ENCODE data around the gene CXCL12.
A peak's percentile ranks its signal among the peaks of the same experiment; 100 is the strongest.

The CXCL12 gene

DNA sequence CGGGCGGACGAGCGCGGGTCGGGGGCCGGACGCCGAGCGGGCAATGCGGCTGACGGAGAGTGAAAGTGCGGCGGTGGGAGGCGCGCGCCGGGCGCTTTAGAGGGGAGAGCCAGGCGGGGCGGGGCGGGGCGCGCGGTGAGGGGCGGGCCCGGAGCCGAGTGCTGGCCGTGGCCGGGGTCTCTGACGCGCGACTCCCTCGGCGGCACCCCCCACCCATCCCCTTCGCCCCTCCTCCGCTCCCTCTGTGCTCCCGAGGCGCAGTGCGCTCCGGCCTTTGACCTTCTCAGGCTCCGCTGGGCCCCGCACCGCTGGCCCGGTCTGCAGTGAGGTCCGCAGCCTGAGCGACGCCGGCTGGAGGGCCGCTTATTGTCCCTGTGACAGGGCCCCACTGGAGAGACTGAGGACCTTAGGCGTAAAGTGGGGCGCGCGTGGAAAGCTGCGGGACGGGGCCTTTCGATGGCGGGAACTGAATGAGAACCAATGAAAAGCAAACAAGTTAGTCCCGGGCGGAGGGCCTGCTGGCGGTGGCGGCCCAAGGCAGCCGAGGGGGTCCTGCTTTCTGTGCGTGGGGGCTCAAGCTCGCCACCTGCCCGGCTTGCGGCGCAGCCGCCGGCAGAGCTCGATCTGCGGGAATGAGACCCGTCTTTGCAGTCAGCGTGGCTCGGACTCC lies at the start of gene CXCL12:
CXCL12 (minus strand) TSS at position 72 of the 670 bp plus-strand sequence. CDS start 92 bp downstream, outside the sequence.
- DNase-seq = peak; percentile 23

DNA sequence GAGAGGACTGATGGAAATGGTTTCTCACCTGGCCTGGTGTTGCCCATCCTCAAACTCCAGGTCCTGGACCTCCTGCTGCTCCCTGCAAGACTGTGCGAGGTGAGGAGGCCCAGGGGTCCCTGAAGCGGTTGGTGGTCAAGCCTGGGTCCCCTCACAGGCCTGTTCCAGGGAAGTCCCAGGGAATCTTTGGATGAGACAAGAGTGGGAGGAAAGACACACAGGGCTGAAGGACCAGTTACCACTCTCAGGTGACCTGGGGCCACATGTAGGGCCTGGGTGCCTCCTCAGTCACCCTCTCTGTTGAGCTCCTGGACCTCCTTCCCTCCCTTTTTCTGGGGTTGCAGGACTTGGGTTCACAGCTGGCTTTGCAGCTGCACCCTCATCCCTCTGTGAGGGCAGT lies 42.6 kb upstream of the CXCL12 start:
- no peak for DNase-seq

DNA sequence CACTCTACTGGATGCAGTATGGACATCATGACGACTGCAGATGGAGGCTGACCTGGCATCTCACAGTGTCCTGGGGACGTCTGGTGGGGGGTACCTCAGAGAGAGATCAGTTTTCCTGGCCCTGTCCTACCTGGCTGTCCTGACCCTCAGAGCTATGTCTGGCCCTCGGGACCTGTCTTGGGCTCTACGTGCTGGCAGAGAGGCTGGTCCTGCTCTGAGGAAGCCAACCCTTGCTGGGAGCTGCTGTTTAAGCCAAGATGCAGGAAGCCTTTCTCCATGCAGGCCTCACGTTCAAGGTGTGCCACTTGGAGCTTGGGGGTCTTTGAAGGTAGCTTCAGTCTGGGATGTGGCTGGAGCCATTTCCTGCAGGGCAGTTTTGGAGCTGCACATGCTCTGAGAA lies 42.1 kb upstream of the CXCL12 start:
- DNase-seq = no peak

DNA sequence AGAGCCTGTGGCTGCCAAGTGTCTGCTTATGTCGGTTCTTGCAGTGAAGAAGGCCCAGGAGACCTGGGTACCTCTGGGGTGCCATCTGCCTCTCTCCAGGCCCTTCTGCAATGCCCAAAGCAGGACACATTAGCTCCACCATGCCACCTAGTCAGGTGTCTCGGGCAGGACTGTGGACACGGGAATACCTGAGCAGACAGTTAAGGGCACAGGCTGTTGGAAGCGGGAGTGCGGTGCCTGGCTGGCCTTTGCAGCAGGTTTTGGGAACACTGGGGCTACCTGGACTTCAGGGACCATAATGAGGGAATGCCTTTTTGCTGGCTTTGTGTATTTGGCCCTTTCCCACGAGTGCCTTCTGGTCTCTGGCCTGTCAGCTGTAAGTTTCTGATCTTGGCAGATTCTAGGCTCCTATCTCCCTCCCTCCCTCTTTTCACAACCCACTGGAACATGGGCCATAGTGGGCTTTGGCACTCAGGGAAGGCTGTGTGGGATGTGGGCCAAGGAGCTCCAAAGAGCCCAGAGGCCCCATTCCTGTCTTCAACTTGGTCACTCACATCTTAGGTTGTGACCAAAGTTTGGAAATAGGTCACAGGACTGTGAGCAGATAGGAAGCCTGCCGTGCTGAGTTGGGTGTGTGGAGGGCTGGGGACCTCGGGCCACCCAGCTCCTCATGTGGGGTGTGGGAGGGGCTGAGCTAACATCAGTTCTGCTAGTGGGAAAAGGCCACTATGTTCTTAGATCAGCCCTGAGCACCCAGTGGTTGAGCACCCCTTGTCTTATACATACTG lies 41.5 kb upstream of the CXCL12 start:
- DNase-seq = no peak

DNA sequence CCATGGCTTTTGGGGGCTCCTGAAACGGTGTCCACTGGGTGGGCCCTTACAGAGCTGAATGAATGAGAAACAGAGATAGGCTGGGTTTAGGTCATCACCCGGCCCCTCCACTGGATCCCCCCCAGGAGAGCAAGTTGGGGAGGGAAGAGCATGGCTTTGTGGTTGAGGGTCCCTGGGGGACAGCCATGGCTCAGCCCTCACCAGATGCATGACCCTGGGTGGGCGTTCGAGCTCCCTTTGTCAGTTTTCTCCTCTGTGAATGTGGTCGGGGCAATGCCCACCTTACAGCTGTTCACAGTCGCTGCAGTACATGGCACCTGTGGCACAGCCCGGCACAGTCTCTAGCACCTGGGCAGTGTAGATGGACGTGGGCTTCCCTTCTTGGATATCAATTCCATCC lies 40.6 kb upstream of the CXCL12 start:
- no peak for DNase-seq

DNA sequence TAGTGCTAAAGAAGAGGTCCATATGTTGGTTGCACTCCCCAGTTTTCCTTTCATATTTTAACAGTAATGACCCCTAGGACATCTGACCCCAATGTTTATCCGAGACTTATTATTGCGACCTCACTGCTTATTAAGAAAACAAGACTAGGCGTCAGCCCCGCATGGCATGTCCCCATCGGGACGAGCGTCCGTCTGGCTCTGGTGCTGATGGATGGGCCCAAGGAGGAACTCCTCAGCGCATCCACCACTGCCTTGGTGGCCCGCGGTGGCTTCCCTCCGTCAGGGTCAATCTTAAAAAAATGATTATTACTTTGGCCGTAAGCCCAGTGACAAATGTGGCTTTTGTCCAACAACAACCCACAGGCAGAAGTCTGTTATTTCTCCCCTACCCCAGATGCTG lies 40.1 kb upstream of the CXCL12 start:
- DNase-seq = no peak

DNA sequence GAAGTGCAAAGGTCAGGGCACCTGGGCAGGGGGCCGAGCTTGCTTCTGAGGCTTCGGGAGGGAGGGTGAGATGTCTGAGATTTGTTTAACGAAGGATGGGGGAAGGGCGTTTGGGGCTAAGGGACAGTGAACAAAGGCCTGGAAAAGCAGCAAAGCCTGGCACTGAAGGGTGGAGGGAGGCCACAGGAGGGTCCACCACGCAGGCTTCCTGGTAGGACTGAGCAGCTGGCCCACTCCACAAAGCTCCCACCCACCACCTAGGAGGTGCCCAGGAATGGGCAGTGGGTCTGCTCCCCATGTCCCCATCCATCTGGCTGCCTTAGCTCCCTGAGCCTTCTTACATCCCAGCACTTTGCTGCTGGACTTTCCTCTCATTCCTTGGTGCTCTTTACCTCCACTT lies 39.4 kb upstream of the CXCL12 start:
- no peak for DNase-seq

DNA sequence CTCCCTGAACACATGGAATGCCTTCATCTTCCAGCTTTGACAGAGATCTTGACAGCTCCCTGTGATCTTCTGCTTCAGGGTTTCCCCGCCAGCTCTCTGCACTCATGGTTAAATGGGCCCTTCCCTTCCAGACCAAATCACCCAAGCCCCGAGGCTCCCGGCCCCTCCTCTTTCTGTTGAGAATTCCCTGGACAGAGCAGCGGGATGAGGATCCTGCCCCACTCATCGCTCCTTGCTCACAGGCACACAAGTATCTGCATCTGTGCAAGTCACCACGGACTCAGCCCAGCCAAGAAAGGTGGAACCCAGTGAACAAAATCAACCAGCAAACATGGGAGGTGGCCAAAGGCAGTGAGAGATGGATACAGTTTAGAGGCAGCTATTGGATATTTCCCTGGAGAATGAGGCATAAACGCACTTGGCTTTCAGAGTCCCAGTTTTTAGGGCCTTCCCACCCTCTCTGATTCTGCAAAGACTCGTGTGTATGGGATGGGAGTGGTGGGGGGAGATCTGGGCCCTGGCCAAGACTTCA lies 37.7 kb upstream of the CXCL12 start:
- DNase-seq = no peak

DNA sequence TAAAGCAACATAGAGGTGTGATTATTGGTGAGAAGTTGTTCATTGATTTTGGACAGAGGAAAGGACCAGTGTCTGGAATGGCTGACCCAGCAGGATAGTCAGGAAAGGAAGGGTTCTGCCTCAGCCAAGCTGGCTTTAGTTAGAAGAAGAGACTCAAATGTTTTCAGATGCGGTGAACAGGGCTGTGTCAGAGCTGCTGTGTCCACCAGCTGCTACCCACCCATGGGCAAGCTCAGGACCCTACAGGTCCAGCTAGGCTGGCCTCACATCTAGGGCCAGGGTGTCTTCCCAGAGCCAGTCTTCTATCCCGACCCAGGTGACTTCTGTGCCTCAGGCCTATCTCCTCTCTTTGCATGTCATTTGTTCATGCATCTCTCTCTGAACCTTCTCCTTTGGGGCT lies 37.3 kb upstream of the CXCL12 start:
- DNase-seq = no peak

DNA sequence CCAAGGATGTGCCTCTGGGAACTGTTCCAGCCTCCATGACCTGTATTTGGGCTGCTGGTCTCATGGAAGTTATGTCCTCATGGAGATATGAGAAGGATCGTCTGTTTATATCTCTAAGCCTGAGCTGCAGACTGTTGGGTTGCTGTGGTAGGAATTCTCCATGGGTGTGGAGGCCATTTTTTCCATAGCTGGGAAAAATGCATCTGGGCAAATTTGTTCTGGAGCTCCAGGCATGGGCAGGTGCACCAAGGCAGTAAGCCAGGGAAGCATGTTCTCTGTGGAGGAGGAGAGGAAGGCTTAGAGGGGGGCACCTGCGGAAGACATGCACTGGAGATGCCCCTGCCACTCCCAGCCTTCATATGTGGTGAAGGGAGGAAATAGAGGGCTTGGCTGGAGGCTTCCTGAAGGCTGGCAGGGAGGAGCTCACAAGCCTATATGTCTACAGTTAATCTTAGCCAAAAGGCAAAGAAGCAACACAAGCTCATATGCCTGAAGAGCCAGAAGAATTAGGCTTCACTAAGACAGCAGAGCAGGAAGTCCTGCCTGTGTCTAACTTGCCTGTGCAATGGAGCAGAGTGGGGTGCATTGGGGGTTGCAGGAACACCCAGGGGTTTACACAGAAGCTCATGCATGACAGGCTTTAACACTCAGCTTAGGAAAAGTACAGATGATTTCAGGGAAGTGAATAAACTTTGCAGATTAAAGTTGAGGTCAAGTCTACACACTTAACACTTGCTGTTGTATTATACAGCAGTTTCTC lies 35.1 kb upstream of the CXCL12 start:
- no peak for DNase-seq

DNA sequence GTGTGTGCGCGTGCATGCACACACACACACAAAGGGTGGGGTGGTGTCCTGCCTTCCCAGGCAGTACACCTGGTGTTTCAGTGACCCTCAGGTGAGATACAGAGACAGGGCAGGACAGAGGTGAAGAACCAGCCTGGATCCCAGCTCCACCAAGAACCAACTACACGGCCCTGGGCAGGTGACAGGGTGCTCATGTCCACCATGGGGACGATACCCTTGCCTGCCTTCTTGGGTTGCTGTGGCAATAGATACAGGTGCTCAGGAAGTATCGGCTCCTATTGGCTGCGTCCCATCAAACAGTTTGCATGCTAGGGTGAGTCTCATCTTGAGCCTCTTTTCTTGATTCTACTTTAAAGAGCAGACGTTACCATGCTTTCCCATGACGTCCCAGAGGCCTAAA lies 33.7 kb upstream of the CXCL12 start:
- DNase-seq = no peak

DNA sequence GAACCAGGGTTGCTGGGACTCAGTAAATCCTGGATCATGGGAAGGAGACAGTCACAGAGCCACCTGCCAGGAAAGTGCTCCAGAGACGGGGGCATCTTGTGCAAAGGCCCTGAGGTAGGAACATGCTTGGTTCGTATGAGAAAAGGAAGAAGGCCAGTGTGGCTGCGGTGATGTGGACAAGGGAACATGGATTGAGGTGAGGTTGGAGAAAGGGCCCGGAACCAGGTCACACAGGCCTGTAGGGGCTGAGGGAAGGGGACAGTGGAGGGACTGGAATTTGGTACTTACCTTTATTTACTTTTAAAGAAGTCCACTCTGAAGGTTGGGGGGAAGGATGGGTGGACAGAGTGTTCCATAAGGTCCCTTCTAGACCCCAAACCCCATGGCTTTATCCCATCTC lies 32.9 kb upstream of the CXCL12 start:
- no peak for DNase-seq

DNA sequence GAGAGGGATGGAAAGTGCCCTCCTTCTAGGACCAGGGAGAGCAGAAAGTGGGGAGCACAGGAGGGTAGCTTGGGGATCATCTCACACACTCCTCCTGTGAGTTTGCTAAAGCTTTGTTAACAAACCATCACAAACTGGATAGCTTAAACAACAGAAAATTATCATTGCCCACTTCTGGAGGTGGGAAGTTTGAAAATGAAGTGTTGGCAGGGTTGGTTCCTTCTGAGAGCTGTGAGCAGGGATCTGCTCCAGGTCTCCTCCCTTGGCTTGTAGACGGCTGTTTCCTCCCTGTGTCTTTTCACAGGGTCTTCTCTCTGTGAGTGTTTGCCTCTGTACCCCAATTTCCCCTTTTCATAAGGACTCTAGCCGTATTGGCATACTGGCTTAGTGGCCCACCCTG lies 32.0 kb upstream of the CXCL12 start:
- DNase-seq = no peak

DNA sequence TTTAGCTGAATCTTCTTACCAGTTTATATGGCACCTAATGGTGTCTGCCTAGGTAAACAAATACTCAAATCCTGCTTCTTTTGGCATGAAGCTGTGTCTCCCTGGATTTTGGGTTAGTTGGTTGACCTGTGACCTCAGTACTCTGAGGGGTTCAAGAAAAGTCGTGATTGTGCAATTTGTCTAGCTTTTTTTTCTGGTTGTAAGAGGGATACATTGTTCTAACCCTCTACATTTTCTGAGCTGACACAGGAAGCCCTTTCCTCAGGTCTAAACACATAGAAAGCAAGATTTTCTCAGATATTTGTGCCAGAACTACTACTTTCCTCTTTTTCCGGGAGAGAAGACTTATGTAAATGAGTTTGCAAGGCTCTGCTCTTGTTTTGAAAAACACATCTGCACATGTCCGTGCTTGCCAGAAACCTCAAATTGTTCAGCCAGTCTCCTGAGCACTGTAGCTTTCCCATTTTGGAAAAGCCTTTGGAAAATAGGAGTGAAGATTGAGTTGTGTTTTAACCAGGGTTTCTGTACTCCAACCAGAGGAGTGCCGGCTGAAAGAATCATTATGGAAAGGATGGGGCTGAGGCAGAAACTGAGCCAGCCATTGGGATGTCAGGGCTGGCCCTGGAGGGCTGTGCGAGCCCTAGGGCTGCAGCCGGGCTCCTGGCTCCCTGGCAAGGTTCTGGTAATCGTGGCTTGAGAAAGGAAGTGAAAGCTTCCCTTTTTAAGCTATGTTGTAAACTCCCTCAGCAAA lies 31.3 kb upstream of the CXCL12 start:
- DNase-seq = no peak

DNA sequence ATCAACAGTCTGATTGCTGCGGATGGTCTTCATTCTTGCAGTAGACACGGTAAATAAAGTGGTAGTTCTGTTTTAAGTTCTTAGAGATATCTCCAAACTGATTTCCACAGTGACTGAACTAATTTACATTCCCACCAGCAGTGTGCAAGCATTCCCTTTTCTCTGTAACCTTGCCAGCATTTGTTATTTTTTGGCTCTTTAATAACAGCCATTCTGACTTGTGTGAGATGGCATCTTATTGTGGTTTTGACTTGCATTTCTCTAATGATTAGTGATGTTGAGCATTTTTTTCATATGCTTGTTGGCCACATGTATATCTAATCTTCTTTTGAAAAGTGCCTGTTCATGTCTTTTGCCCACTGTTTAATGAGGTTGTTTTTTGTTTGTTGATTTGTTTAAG lies 30.2 kb upstream of the CXCL12 start:
- DNase-seq = no peak

DNA sequence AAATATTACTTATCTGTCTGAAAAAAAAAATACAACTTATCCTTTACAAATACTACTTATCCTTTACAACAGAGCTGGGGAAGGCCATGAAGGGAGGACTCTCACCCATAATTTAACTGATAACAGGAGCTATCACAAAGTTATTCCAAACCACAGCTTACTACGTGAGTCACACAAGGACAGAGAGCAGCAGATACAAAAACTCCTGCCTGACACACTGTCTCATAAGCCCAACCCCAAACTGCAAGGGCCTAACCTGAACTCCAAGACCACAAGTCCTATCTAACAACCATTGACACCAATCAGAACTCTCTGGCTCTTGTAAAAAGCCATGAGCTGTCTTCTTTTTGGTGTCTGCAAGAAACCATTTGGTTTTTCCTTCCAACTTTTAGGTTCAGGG lies 28.5 kb upstream of the CXCL12 start:
- no peak for DNase-seq

DNA sequence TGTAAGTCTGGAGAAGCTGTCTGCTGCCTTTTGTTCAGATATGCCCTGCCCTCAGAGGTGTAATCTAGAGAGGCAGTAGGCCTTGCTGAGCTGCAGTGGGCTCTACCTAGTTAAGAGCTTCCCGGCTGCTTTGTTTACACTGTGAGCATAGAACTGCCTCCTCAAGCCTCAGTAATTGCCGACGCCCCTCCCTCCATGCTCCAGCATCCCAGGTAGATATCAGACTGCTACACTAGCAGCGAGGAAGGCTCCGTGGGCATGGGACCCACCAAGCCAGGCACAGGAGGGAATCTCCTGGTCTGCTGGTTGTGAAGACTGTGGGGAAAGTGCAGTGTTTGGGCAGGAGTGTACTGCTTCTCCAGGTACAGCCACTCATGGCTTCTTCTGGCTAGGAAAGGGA lies 26.4 kb upstream of the CXCL12 start:
- no peak for DNase-seq

DNA sequence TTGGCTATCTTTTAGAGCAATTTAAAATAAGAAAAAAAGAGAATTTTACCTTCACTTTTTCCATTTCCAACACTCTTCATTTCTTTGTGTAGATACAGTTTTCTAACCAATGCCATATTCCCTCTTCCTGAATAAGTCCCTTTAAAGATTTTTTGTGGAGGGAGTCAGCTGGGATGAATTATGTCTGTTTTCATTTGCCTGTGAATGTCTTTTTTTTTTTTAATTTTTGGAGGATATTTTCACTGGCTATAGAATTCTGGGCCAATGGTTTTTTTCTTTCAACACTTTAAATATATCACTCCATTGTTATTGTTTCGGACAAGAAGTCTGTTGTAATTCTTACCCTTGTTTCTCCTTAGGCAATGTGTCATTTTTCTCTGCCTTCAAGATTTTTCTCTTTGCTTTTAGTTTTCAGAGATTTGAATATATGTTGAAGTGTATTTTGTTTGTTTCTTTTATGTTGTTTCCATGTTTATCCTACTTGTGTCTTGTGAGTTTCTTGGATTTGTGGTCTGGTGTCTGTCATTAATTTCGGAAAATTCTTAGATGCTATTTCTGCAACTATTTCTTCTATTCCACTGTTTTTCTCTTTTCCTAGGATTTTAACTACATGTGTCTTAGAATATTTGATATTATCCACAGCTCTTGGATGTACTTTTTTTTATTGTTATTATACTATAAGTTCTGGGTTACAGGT lies 20.0 kb upstream of the CXCL12 start:
- no peak for DNase-seq

DNA sequence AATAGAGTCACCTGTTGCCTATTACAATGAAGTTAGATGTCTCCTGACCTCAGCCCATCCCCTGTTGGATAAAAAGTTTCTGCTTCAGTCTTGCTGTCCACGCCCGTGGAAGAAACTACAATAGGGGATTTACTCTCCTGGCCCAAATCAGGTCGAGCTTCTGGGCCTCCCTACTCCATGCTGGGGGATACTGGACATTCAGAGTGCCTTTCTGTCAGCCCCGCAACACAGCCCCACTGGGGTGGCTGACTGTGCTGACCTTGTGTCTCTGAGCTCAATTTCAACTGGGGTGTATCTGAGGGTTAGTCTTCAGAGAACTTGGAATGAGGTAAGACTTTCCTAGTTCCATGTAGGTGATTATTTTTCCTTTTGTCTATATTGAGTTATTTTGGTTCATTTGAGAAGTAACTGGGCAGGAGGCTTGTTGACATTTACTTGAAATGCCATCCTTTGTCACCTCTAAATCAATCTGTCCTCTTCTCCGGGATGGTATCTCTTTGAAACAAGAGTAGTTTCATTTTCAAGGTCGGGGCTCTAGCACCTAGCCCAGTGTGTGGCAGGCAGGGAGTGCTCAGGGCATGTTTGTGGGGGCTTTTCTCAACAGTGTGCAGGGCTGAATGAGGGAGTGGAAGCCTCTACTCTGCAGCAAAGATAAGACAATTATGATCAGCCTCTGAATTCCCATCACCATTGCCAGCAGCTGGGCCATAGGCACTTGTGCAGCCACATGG lies 17.7 kb upstream of the CXCL12 start:
- no peak for DNase-seq

DNA sequence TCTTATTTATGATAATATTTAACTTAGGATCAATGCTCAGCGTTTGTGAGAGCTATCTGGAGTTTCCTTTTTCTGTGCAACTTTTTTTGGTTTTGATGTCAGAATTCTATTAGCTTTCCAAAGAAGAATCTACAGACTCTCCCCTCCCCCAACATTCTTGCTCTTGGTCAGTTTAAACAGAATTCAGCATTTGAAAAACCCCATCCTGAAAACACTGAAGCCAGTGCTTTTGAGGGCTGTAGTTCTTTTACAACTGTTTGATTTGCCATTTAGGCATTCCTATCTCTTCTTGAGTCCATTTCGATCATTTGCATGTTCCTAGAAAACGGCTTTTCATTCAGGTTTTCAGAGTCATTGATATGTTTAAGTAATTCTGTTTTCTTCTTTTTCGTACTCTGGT lies 15.6 kb upstream of the CXCL12 start:
- no peak for DNase-seq

DNA sequence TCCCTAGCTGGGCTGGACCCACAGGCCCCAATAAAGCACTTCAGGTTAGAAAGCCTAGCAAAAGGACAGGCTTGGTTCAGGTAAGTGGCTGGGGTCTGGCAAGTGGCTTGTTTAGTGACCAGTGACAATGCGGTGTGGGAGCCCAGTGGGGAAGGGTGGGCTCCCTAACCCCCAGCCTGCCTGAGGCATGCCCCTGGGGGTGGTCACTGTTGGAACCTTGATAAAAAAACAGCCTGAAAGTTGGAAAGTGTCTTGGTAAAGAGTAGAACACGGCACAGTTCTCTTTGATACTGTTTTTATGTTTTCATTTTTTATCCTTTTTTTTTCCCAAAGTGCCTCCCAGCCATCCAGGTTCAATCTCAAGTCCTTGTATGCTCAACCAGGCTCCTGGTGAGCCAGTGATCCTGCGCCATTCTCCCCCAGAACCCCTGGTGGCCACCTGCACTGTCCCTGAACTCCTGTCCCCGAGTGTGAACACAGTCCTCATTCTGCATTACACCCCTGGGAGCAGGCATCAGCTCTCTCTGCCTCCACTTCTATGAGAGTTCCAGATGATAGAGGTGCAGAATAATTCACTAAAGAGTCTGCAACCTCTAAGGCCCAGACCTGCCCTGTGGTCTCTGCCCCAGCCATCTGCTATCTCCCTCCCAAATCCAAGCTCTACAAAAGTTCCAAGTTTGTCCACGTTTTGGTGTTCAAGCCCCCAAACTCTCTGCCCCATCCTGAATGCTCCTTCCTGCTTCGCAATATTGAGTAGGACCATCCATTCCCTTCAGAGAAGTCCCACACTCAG lies 15.0 kb upstream of the CXCL12 start:
- DNase-seq = no peak
